AG04449 (cell line): ENCODE data around the gene CCDC50.

Experiments
- CTCF ChIA-PET: fragments of 350-600 bp; formaldehyde crosslinking; extraction: SDS; loops from one replicate; lab custom pipeline; 2021; ENCODE audit warnings: antibody characterized with exemption; lab: Yijun Ruan, JAX
- POLR2A ChIA-PET: fragments of 400-600, 350-600 bp; formaldehyde crosslinking; extraction: SDS; loops from one replicate; lab custom pipeline; 2020; ENCODE audit warnings: antibody characterized with exemption, inconsistent platforms; lab: Yijun Ruan, JAX
- DNase-seq: peaks from one replicate; pipeline ENCODE4 v3.0.0-alpha.2; 2010; ENCODE audit warnings: low read depth, low spot score
- H3K4me3 ChIP-seq: 2 replicates; pipeline ENCODE4 v1.5.1; 2011; ENCODE audit warnings: low read depth, mild to moderate bottlenecking, control low read depth, low read length
- CTCF ChIP-seq: IDR thresholded peaks from one replicate; pipeline ENCODE4 v1.5.1; 2011; ENCODE audit warnings: mild to moderate bottlenecking, moderate library complexity, low read length, control low read depth, inconsistent platforms; ENCODE audit not compliant: insufficient read depth; ENCODE audit errors: missing control alignments

CCDC50 gene

GRCh38 chr3:191438150-191438814, 109.1 kb downstream of the CCDC50 start:
- TF ChIP-seq CTCF = no peak
- POLR2A ChIA-PET = no interaction called here

DNA sequence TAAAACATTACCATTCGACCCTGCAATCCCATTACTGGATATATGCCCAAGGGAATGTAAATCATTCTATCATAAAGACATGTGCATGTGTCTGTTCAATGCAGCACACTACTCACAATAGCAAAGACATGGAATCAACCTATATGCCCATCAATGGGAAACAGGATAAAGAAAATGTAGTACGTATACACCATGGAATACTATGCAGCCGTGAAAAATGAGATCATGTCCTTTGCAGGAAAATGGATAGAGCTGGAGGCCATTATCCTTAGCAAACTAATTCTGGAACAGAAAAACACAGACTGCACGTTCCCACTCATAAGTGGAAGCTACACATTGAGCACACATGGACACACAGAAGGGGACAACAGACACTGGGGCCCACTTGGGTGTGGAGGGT, 111.3 kb downstream of the CCDC50 start:
- TF ChIP-seq CTCF = no peak
- CTCF ChIA-PET = no interaction called here
- DNase-seq = no peak
- POLR2A ChIA-PET = no interaction called here
- no peak overlapping the region for H3K4me3 ChIP-seq

More at GRCh38 chr3:191438150-191438814, 109.1 kb downstream of the CCDC50 start:
- H3K4me3 ChIP-seq = no peak overlapping the region
- DNase-seq = no peak
- CTCF ChIA-PET = no interaction called here

DNA sequence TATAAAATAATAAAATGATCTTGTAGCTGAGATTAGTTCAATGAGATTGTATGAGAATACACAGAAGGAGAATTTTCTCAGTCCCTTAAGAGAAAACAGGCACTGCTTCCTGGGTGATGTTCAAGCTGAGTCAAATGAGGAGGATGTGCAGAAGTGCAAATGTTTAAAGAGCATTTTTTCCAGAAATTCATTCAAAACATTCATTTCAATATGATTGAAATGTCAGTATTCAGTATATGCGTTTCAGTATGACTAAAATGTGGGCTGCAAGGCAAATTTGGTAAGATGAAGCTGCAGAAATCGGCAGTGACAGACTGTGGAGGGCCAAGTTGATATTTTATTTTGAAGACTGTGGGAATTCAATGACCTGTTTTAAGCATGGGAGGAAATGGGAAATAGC, 112.5 kb downstream of the CCDC50 start:
- TF ChIP-seq CTCF = no peak
- ChIA-PET POLR2A (no interaction called here), CTCF (interaction anchor here (2.1 kb wide), 1 partner anchor 1003 kb away, joined by 5 read pairs; no protein-coding TSS in a partner anchor)
- no peak overlapping the region for H3K4me3 ChIP-seq
- no peak for DNase-seq

DNA sequence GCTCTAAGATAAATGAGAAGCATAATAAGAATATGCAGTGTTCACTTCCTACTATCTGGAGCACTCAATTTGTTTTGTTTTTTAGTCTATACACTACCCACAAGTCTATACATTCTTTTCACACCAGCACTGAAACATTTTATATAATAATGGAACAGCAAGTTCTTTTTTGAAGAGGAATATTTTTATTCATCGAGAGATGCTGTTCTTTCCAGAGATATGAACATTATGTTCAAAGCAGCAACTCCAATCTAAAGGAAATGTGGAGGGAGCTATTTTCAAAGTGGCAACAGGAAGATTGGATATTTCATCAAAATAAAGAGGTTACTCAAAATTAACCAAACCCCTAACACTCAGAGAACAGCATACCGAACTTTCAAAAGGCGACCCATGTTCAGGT, 115.4 kb downstream of the CCDC50 start:
- ChIA-PET CTCF (no interaction called here), POLR2A (no interaction called here)
- DNase-seq = no peak
- H3K4me3 ChIP-seq = no peak overlapping the region
- TF ChIP-seq CTCF = no peak
